ENCODE results near the gene MRPL52. TPM values are rescaled to one million over a fixed set of nuclear protein-coding genes. Genes with fewer than 3 reads are reported as not detected.
"Not testable (repeated sequence)": the region's sequence is repeated elsewhere in the genome, so short reads cannot be mapped to it uniquely, and the experiment has no call there.

The MRPL52 gene
- total RNA-seq, 1 donor from 2014 or later, result 16.7 TPM

GRCh38 chr14:22796087-22796707, 33.5 kb upstream of the MRPL52 start:
- no peak overlapping the region for H3K4me3 ChIP-seq (ENCODE audit: low read length in 3 of 3)
- no peak overlapping the region for H3K9ac ChIP-seq (ENCODE audit: low read depth in 1 of 3, low read length in 3 of 3)
- H3K9me3 ChIP-seq (ENCODE audit: control insufficient read depth in 3 of 3, low read length in 3 of 3), result no peaks in the 10 kb centered on the region
- peaks cover 0 to 3% (median 0%) of the 10 kb centered on the region in 3 donors for H3K27me3 ChIP-seq (ENCODE audit: control insufficient read depth in 3 of 3, insufficient read depth in 3 of 3, low read length in 3 of 3)
- H3K27ac ChIP-seq (ENCODE audit: low read depth, low read length), result no peak overlapping the region
- no peaks in the 10 kb centered on the region for H3K36me3 ChIP-seq (ENCODE audit: control insufficient read depth in 3 of 3, insufficient read depth in 3 of 3, low read length in 3 of 3)
- peaks cover 0 to 2% (median 0%) of the 10 kb centered on the region in 3 donors for H3K4me1 ChIP-seq (ENCODE audit: control insufficient read depth in 3 of 3, insufficient read depth in 3 of 3, low read length in 3 of 3)

- H3K36me3 ChIP-seq (ENCODE audit: control insufficient read depth in 3 of 3, insufficient read depth in 3 of 3, low read length in 3 of 3), result no peaks in the 10 kb centered on the region
- H3K4me1 ChIP-seq (ENCODE audit: control insufficient read depth in 3 of 3, insufficient read depth in 3 of 3, low read length in 3 of 3), result no peaks in the 10 kb centered on the region
- H3K9me3 ChIP-seq (ENCODE audit: control insufficient read depth in 3 of 3, low read length in 3 of 3), result no peaks in the 10 kb centered on the region
- no peak overlapping the region for H3K9ac ChIP-seq (ENCODE audit: low read depth in 1 of 3, low read length in 3 of 3)
- no peak overlapping the region for H3K4me3 ChIP-seq (ENCODE audit: low read length in 3 of 3)
- no peak overlapping the region for H3K27ac ChIP-seq (ENCODE audit: low read depth, low read length)
- H3K27me3 ChIP-seq (ENCODE audit: control insufficient read depth in 3 of 3, insufficient read depth in 3 of 3, low read length in 3 of 3), result peaks cover 0 to 3% (median 0%) of the 10 kb centered on the region in 3 donors
Observed at GRCh38 chr14:22797017-22797917, 32.4 kb upstream of the MRPL52 start.

- Histone ChIP-seq H3K36me3 (ENCODE audit: control insufficient read depth in 3 of 3, insufficient read depth in 3 of 3, low read length in 3 of 3) (no peaks in the 10 kb centered on the region), H3K4me1 (ENCODE audit: control insufficient read depth in 3 of 3, insufficient read depth in 3 of 3, low read length in 3 of 3) (no peaks in the 10 kb centered on the region), H3K27me3 (ENCODE audit: control insufficient read depth in 3 of 3, insufficient read depth in 3 of 3, low read length in 3 of 3) (peaks cover 0 to 3% (median 0%) of the 10 kb centered on the region in 3 donors), H3K4me3 (ENCODE audit: low read length in 3 of 3) (no peak overlapping the region), H3K9ac (ENCODE audit: low read depth in 1 of 3, low read length in 3 of 3) (no peak overlapping the region), H3K27ac (ENCODE audit: low read depth, low read length) (no peak overlapping the region), H3K9me3 (ENCODE audit: control insufficient read depth in 3 of 3, low read length in 3 of 3) (no peaks in the 10 kb centered on the region)
Observed at GRCh38 chr14:22798528-22798927, 31.2 kb upstream of the MRPL52 start.

GRCh38 chr14:22800346-22800745, 29.3 kb upstream of the MRPL52 start:
- no peak overlapping the region for H3K27ac ChIP-seq (ENCODE audit: low read depth, low read length)
- H3K4me1 ChIP-seq (ENCODE audit: control insufficient read depth in 3 of 3, insufficient read depth in 3 of 3, low read length in 3 of 3), result no peaks in the 10 kb centered on the region
- peaks cover 0 to 3% (median 0%) of the 10 kb centered on the region in 3 donors for H3K27me3 ChIP-seq (ENCODE audit: control insufficient read depth in 3 of 3, insufficient read depth in 3 of 3, low read length in 3 of 3)
- H3K36me3 ChIP-seq (ENCODE audit: control insufficient read depth in 3 of 3, insufficient read depth in 3 of 3, low read length in 3 of 3), result no peaks in the 10 kb centered on the region
- no peak overlapping the region for H3K9ac ChIP-seq (ENCODE audit: low read depth in 1 of 3, low read length in 3 of 3)
- no peak overlapping the region for H3K4me3 ChIP-seq (ENCODE audit: low read length in 3 of 3)
- H3K9me3 ChIP-seq (ENCODE audit: control insufficient read depth in 3 of 3, low read length in 3 of 3), result no peaks in the 10 kb centered on the region

- Histone ChIP-seq H3K4me3 (ENCODE audit: low read length in 3 of 3) (no peak overlapping the region), H3K27me3 (ENCODE audit: control insufficient read depth in 3 of 3, insufficient read depth in 3 of 3, low read length in 3 of 3) (no peaks in the 10 kb centered on the region), H3K4me1 (ENCODE audit: control insufficient read depth in 3 of 3, insufficient read depth in 3 of 3, low read length in 3 of 3) (no peaks in the 10 kb centered on the region), H3K9ac (ENCODE audit: low read depth in 1 of 3, low read length in 3 of 3) (no peak overlapping the region), H3K36me3 (ENCODE audit: control insufficient read depth in 3 of 3, insufficient read depth in 3 of 3, low read length in 3 of 3) (no peaks in the 10 kb centered on the region), H3K9me3 (ENCODE audit: control insufficient read depth in 3 of 3, low read length in 3 of 3) (no peaks in the 10 kb centered on the region), H3K27ac (ENCODE audit: low read depth, low read length) (no peak overlapping the region)
Observed at GRCh38 chr14:22801716-22802115, 28.0 kb upstream of the MRPL52 start.

- Histone ChIP-seq H3K4me1 (ENCODE audit: control insufficient read depth in 3 of 3, insufficient read depth in 3 of 3, low read length in 3 of 3) (no peaks in the 10 kb centered on the region), H3K27ac (ENCODE audit: low read depth, low read length) (no peak overlapping the region), H3K9me3 (ENCODE audit: control insufficient read depth in 3 of 3, low read length in 3 of 3) (no peaks in the 10 kb centered on the region), H3K4me3 (ENCODE audit: low read length in 3 of 3) (no peak overlapping the region), H3K36me3 (ENCODE audit: control insufficient read depth in 3 of 3, insufficient read depth in 3 of 3, low read length in 3 of 3) (no peaks in the 10 kb centered on the region), H3K27me3 (ENCODE audit: control insufficient read depth in 3 of 3, insufficient read depth in 3 of 3, low read length in 3 of 3) (no peaks in the 10 kb centered on the region), H3K9ac (ENCODE audit: low read depth in 1 of 3, low read length in 3 of 3) (no peak overlapping the region)
Observed at GRCh38 chr14:22802860-22803686, 26.6 kb upstream of the MRPL52 start.

- no peaks in the 10 kb centered on the region for H3K4me1 ChIP-seq (ENCODE audit: control insufficient read depth in 3 of 3, insufficient read depth in 3 of 3, low read length in 3 of 3)
- no peaks in the 10 kb centered on the region for H3K27me3 ChIP-seq (ENCODE audit: control insufficient read depth in 3 of 3, insufficient read depth in 3 of 3, low read length in 3 of 3)
- H3K4me3 ChIP-seq (ENCODE audit: low read length in 3 of 3), result no peak overlapping the region
- no peaks in the 10 kb centered on the region for H3K36me3 ChIP-seq (ENCODE audit: control insufficient read depth in 3 of 3, insufficient read depth in 3 of 3, low read length in 3 of 3)
- no peak overlapping the region for H3K9ac ChIP-seq (ENCODE audit: low read depth in 1 of 3, low read length in 3 of 3)
- no peak overlapping the region for H3K27ac ChIP-seq (ENCODE audit: low read depth, low read length)
- no peaks in the 10 kb centered on the region for H3K9me3 ChIP-seq (ENCODE audit: control insufficient read depth in 3 of 3, low read length in 3 of 3)
Observed at GRCh38 chr14:22803687-22803974, 26.1 kb upstream of the MRPL52 start.

- not testable (repeated sequence) for H3K9me3 ChIP-seq (ENCODE audit: control insufficient read depth in 3 of 3, low read length in 3 of 3); H3K4me1 ChIP-seq (ENCODE audit: control insufficient read depth in 3 of 3, insufficient read depth in 3 of 3, low read length in 3 of 3); H3K36me3 ChIP-seq (ENCODE audit: control insufficient read depth in 3 of 3, insufficient read depth in 3 of 3, low read length in 3 of 3); H3K27ac ChIP-seq (ENCODE audit: low read depth, low read length); H3K9ac ChIP-seq (ENCODE audit: low read depth in 1 of 3, low read length in 3 of 3); H3K27me3 ChIP-seq (ENCODE audit: control insufficient read depth in 3 of 3, insufficient read depth in 3 of 3, low read length in 3 of 3); H3K4me3 ChIP-seq (ENCODE audit: low read length in 3 of 3)
Observed at GRCh38 chr14:22805235-22805634, 24.5 kb upstream of the MRPL52 start.

GRCh38 chr14:22807432-22808087, 22.1 kb upstream of the MRPL52 start:
- Histone ChIP-seq H3K27ac (ENCODE audit: low read depth, low read length) (no peak overlapping the region), H3K4me3 (ENCODE audit: low read length in 3 of 3) (no peak overlapping the region), H3K9ac (ENCODE audit: low read depth in 1 of 3, low read length in 3 of 3) (no peak overlapping the region), H3K9me3 (ENCODE audit: control insufficient read depth in 3 of 3, low read length in 3 of 3) (no peaks in the 10 kb centered on the region), H3K36me3 (ENCODE audit: control insufficient read depth in 3 of 3, insufficient read depth in 3 of 3, low read length in 3 of 3) (no peaks in the 10 kb centered on the region), H3K4me1 (ENCODE audit: control insufficient read depth in 3 of 3, insufficient read depth in 3 of 3, low read length in 3 of 3) (no peaks in the 10 kb centered on the region), H3K27me3 (ENCODE audit: control insufficient read depth in 3 of 3, insufficient read depth in 3 of 3, low read length in 3 of 3) (no peaks in the 10 kb centered on the region)
